MM.1S (cell line): ENCODE measurements around the gene HIC1.

Source experiments
- CTCF ChIP-seq: fragments of 300-600 bp; sonication (generic); IDR thresholded peaks from 2 replicates; pipeline ENCODE4 v1.5.1; 2016; ENCODE audit warnings: antibody characterized with exemption, low read length, mixed read lengths
- EZH2 ChIP-seq: fragments of 300-600 bp; sonication (generic); optimal IDR thresholded peaks from 2 replicates; pipeline ENCODE3; 2017; ENCODE audit warnings: low read depth, mild to moderate bottlenecking, antibody characterized with exemption, low read length, mixed read lengths
- EZH2phosphoT487 ChIP-seq: fragments of 300-600 bp; sonication (generic); IDR thresholded peaks from 2 replicates; pipeline ENCODE4 v1.6.1; 2018; ENCODE audit warnings: antibody characterized with exemption, low read length

GRCh38 chr17:2043785-2044184 is 11.1 kb upstream of the HIC1 start:
- TF ChIP-seq CTCF (no peak), EZH2 (no peak), EZH2phosphoT487 (no peak)
